K562 treated with DMSO at 1 percent for 12 hours (cell line): ENCODE measurements around the gene RETREG2. TPM values are rescaled to one million over a fixed set of nuclear protein-coding genes. Genes with fewer than 3 reads are reported as not detected.

Source experiments
- total RNA-seq: library from RNA; unstranded; fragments of 300-600 nt; gene quantifications from 2 replicates; pipeline ENCODE4 v1.2.3, GENCODE V29; 2022; ENCODE audit not compliant: insufficient read depth

Gene RETREG2, protein sequence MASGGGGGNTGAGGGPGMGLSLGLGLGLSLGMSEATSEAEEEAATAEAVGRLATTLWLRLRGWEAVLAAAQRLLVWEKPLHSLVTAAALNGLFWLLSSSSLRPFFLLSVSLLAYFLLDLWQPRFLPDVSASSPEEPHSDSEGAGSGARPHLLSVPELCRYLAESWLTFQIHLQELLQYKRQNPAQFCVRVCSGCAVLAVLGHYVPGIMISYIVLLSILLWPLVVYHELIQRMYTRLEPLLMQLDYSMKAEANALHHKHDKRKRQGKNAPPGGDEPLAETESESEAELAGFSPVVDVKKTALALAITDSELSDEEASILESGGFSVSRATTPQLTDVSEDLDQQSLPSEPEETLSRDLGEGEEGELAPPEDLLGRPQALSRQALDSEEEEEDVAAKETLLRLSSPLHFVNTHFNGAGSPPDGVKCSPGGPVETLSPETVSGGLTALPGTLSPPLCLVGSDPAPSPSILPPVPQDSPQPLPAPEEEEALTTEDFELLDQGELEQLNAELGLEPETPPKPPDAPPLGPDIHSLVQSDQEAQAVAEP
- 22.8 and 41.0 TPM in 2 replicates for total RNA-seq

DNA sequence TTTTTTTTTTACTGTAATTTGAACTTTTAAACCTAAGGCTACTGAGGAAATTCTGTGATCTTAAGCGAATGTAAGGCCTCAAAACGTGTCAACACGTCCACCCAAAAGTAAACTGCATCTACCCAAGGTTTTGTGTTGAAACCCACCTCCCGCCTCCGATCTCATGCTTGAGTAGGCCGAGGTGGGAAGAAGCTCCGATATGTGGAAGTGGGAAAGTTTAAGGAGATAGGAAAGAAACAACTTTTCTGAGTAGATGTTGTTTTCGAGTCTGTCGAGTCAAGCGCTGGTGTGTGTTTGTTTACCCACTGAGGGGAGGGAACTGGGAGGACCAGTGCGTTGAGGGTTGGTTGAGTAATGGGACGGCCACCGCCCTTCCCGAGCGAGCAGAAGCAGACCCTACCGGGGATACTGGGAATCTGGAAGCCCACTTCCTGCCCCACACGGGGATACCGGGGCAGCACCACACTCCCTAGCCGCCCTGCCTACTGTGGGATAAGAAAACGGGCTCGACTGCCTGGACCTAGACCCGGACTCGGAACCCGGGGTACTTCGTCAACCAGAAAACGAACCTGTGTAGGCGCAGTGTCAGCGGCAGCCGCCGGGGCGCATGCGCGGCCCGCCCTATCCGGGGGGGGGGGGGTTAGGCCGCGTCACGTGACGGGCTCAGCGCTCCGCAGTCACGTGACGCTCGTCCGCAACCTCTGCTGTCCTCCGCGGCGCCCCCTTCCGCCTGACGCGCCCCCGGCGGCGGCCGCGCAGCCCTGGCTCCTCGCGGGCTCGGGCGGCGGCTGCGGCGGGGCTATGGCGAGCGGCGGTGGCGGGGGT is at the start of gene RETREG2:
Gene RETREG2, plus strand, starts transcription at position 724 of the 825 bp plus-strand sequence. Its CDS starts 78 bp downstream, at position 802.

DNA sequence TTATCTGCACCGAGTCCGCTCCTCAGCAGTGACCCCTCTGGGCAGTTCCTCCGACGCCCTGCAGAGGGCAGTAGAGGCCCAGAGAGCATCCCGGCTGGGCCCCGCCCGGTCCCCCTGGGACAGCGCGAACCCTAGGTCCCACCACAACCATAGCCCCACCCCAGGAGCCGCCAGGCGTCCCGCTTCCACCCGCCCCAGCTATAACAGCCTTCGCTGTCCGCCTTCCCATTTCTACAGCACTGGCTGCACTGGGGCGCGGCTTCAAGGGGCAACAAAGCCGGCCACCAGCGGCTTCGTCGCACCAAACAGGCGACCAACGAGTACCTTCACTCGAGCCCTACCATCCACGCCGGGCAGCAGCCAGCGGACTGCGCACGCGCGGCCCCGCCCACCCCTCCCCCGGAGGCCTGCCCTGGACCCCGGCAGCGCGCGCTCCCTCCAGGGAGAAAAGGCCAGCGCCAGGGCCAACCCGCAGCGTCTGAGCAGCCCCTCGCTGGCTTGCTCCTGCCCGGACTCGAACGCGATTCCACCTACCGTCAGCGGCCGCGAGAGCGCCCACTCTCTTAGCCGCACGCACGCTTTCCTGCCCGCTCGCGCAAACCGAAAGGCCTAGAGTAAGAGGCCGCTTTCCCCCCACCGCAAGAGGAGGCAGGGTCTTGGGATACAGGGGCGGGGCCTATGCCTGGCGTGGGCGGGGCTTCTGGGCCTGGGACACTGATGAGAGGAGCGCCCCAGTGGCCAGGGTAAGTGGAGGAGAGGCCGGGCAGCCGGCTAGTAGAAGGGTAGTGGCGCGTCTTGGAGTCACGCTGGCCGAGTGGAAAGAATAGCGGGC is 17.7 kb upstream of the RETREG2 start, which contains the start of gene NHEJ1:
Gene NHEJ1, minus strand, starts transcription at position 630 of the 832 bp plus-strand sequence. CDS start 2,453 bp downstream, outside the sequence.

DNA sequence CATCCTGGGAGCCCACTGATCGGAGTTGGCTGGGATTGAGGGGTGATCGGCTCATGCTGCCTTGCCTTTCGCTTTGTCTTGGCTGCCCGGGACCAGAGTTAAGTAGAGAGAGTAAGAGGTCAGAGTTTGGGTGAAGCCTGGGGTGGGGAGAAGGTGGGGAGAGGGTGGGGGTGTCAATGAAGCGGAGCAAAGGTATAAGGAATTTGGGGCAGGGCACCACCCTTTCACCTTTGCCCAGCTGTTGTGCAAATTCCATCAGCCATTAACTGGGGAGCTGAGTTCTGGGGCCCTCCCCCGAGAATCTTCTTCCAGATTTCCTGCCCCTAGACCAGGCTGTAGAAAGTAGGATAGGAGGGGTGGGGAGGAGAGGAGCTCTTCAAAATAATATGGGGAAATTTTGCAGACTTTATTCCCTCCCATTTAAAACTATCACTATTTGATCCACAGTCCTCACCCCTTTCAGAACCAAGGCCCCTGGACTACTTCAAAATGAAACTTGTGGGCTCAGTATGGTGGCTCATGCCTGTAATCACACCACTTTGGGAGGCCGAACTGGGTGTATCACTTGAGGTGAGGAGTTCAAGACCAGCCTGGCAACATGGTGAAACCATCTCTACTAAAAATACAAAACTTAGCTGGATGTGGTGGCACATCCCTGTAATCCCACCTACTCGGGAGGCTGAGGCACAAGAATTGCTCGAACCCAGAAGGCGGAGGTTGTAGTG is 8.0 kb upstream of the RETREG2 start, which contains the start of gene SLC23A3:
Gene SLC23A3, minus strand, starts transcription at position 100 of the 725 bp plus-strand sequence. Its CDS starts 45 bp downstream, at position 55.

DNA sequence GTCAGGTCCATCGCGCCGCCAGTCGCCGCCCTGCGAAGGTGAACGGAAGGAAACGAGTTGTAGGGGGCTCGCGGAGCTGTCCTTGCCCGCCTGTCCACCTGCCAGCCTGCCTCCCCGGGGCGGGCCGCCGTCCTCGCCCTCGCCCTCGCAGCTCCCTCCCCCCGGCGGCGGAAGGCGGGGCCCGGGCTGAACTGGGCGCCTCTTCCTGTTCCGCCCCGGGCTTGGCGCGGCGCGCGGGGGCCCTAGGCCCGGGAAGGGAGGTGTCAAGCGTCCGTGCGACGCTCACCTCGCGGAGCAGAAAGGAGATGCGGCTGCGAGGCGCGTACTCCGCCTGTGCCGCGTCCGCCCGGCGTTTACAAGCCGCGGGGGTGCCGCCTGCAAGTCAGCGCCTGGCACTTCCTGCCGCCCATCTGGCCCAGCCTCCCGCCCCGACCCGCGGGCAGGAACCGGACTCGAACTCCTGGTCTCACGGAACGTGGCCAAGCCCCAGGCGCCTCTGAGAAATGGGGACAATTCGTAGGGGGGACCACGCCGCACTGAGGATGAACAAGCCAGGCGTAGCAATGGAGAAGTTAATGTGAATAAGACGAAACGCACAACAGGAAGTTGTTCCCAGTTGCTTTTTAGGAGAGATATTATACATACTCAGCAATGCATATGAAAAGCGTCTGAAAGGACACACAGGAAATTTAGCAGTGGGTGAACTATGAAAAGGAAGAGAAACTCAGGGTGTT is 1.1 kb upstream of the RETREG2 start, which contains the start of gene CNPPD1:
Gene CNPPD1, minus strand, starts transcription at position 108 of the 734 bp plus-strand sequence. Its CDS starts 97 bp downstream, at position 11.

DNA sequence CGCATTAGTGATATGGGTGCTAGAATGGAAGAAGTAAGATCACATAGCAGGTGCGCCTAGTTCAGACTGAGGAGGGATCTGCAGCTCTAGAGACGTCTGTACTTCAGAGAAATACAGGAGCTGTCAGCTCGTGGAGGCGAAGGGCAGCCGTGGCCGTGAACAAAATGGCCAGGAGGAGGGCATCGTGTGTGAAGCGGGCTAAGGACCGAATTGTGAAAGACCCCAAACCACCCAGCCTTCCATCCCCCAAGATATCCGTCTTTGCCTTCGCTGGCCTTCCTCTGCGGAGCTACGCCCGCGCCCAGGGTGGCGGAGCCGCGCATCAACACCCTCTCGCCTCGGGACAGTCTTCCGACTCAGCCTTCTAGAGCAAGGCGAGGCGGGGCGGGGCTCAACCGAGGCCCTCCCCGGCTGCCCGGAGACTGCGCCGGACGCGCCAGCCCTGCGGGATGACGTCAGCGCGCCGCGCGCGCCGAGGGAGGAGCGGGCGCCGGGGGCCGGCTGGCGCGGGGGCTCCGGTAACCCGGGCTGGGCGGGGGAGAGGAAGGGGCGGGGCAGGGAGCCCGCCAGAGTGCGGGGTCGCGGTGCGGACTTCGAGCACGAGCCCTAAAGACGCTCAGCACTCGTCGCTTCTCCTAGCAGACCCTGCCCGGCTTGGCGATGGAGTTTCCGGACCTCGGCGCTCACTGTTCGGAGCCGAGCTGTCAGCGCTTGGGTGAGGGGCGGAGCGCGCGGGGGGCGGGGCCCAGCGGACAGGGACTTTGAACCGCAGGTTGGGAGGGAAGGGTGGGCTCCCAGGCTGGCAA is 28.5 kb downstream of the RETREG2 start, which contains the start of gene ZFAND2B:
Gene ZFAND2B, plus strand, starts transcription at position 455 of the 806 bp plus-strand sequence. Its CDS starts 206 bp downstream, at position 661.

DNA sequence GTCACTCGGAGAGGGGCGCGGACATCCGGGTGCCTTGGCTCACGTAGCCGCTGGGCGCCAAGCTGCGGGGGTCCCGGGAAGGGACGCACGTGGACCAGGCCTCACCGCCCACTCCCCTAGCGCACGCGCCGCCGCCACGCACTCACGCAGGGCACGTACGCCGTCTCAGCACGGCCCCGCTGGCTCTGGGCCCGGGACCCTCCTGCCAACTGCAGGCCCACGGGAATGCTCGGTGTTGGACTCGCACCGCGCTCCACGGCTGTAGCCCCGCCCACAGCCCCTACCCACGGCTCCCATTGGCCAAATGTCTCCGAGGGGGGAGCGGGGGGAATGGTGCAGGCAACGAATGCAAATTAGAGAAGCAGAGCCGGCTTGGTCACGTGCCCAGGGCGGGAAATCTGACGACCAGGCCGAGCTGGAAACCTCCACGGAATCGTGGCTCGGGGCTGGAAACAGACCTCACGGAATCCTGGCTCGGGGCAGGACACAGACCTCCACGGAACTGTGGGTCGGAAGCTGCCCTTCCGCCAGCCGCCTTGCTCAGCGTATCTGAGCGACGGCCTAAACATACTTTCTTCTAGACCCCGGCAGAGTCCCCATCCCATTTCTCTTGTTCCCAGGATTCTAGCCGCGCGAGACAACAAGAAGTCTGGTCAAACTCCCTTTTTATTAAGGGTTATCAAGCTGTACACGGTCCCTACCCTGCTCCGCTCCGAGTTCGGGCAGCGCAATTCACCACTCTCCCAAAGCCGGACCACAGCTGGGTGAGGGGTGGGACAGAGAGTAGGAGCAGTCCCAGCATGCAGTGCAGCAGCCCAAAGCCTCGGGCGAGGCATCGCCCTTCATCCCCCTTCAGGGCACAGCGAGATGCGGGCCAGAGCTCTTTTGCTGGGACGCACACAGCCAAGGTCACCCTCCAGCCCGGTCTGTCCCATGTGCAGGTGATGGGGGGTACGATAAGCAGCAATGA is 40.9 kb downstream of the RETREG2 start, which contains the start of gene ABCB6:
Gene ABCB6, minus strand, starts transcription at position 227 of the 970 bp plus-strand sequence. CDS start 285 bp downstream, outside the sequence.

DNA sequence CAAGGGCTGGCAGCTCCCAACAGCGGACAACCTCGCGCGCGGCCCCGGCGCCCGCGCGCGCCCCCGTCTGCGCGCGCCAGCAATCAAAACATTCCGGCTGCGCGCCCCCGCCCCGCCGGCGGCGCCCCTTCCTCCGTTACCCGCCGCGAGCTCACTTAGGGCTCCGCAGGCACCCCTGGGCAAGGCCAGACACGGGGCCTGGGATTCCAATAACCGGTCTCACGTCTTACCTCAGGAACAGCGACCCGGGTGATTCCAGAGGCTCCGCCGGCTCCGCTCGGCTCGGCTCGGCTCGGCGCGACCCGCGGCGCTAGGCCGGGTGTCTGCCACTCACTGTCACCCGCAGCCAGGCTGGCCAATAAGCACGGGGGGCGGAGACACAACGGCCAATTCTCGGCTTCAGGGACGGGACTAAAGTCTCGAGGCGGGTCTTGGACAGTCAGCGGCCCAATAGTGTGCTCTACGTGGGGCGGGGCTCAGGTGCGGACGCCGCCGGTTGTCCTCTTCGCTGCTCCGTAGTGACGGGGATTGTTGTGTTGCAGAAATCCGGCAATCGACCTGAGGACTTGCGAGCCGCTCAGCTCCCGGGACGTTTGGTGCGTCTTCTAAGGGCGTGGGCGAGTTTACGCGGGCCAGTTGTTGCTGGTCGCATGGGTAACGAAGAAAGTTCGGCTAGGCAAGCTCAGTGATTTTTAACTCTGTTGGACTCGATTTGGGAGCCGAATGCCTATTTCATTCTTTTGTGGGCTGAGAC is 51.4 kb downstream of the RETREG2 start, which contains the start of the genes ANKZF1 and ATG9A:
Gene ANKZF1, plus strand, starts transcription at position 502 of the 754 bp plus-strand sequence. CDS start 452 bp downstream, outside the sequence.
Gene ATG9A, minus strand, starts transcription at position 332 of the 754 bp plus-strand sequence. CDS start 1,612 bp downstream, outside the sequence.

Other genes with a start within 250 kb of the RETREG2 start
- not detected in 2 replicates for gene CDK5R2, start 218.6 kb upstream of the RETREG2 start, total RNA-seq
- gene FEV, start 193.1 kb upstream of the RETREG2 start, total RNA-seq: 0.60 TPM in 1 of 2 replicates, not detected in the other
- gene CRYBA2, start 184.9 kb upstream of the RETREG2 start, total RNA-seq: not detected in 2 replicates
- not detected in 2 replicates for gene CFAP65, start 136.8 kb upstream of the RETREG2 start, total RNA-seq
- not detected in 2 replicates for gene IHH, start 117.4 kb upstream of the RETREG2 start, total RNA-seq
- 6.9 and 12.1 TPM in 2 replicates for gene NHEJ1, start 17.5 kb upstream of the RETREG2 start, total RNA-seq
- 1.5 TPM in 1 of 2 replicates, not detected in the other for gene SLC23A3, start 8.2 kb upstream of the RETREG2 start, total RNA-seq
- 54.9 and 63.8 TPM in 2 replicates for gene CNPPD1, start 1.4 kb upstream of the RETREG2 start, total RNA-seq
- 42.7 and 47.8 TPM in 2 replicates for gene ZFAND2B, start 28.5 kb downstream of the RETREG2 start, total RNA-seq
- gene ABCB6, start 40.7 kb downstream of the RETREG2 start, total RNA-seq: 16.1 and 16.6 TPM in 2 replicates
- gene ATG9A, start 51.4 kb downstream of the RETREG2 start, total RNA-seq: 17.1 and 36.5 TPM in 2 replicates
- 24.2 and 34.6 TPM in 2 replicates for gene ANKZF1, start 51.5 kb downstream of the RETREG2 start, total RNA-seq
- gene GLB1L, start 67.2 kb downstream of the RETREG2 start, total RNA-seq: 2.0 and 7.4 TPM in 2 replicates
- gene STK16, start 67.2 kb downstream of the RETREG2 start, total RNA-seq: 21.3 and 23.7 TPM in 2 replicates
- not detected in 2 replicates for gene TUBA4B, start 75.0 kb downstream of the RETREG2 start, total RNA-seq
- gene TUBA4A, start 75.6 kb downstream of the RETREG2 start, total RNA-seq: 69.3 and 74.9 TPM in 2 replicates
- 28.4 and 29.6 TPM in 2 replicates for gene DNAJB2, start 101.1 kb downstream of the RETREG2 start, total RNA-seq
- not detected in 2 replicates for gene PTPRN, start 131.1 kb downstream of the RETREG2 start, total RNA-seq
- not detected in 2 replicates for gene RESP18, start 154.5 kb downstream of the RETREG2 start, total RNA-seq
- 51.2 and 77.3 TPM in 2 replicates for gene DNPEP, start 209.6 kb downstream of the RETREG2 start, total RNA-seq
- 15.2 and 15.7 TPM in 2 replicates for gene DES, start 240.1 kb downstream of the RETREG2 start, total RNA-seq